ENCODE measurements around the gene PRKAR1A. TPM values are rescaled to one million over a fixed set of nuclear protein-coding genes. Genes with fewer than 3 reads are reported as not detected.
"Not testable (repeated sequence)": the region's sequence is repeated elsewhere in the genome, so short reads cannot be mapped to it uniquely, and the experiment has no call there.

The PRKAR1A gene
- total RNA-seq, 4 donors from 2014 or later, result 267 to 390 (median 347) TPM

GRCh38 chr17:68514831-68515635 is 2.8 kb downstream of the PRKAR1A start:
- H3K27ac ChIP-seq, result peak overlapping the region in 3 of 4 donors; percentile 41 to 99 (median 98)
- H3K36me3 ChIP-seq, result peaks cover 0 to 45% of the 10 kb centered on the region in 2 donors
- H3K9me3 ChIP-seq, result no peaks in the 10 kb centered on the region
- 20 to 35% methylated on average over 7 to 15 of the region's 15 CpGs for WGBS, 2 donors (ENCODE audit: low coverage in 1 of 2)
- peak overlapping the region in 1 of 2 donors; percentile 98 for H3K4me3 ChIP-seq
- no peaks in the 10 kb centered on the region for H3K27me3 ChIP-seq
- no peak for TF ChIP-seq CTCF (IDR thresholded peaks at IDR 0.05)
- TF ChIP-seq POLR2AphosphoS5 (IDR thresholded peaks at IDR 0.05), result no peak
- TF ChIP-seq POLR2A (IDR thresholded peaks at IDR 0.05), result no peak
- no peak for TF ChIP-seq EP300 (IDR thresholded peaks at IDR 0.05)
- peaks cover 7 to 72% (median 7%) of the 10 kb centered on the region in 3 donors for H3K4me1 ChIP-seq
- ATAC-seq, result no peak

- Histone ChIP-seq H3K27ac (no peak overlapping the region), H3K4me3 (no peak overlapping the region), H3K9me3 (no peaks in the 10 kb centered on the region), H3K4me1 (peaks cover 3 to 82% (median 7%) of the 10 kb centered on the region in 3 donors), H3K36me3 (peaks cover 0 to 55% of the 10 kb centered on the region in 2 donors), H3K27me3 (no peaks in the 10 kb centered on the region)
- ATAC-seq, result no peak
- 75 to 82% methylated on average over 1 of the region's 1 CpG for WGBS, 2 donors (ENCODE audit: low coverage in 1 of 2)
- TF ChIP-seq POLR2A (IDR thresholded peaks at IDR 0.05) (no peak), POLR2AphosphoS5 (IDR thresholded peaks at IDR 0.05) (no peak), CTCF (IDR thresholded peaks at IDR 0.05) (no peak), EP300 (IDR thresholded peaks at IDR 0.05) (no peak)
Measured at GRCh38 chr17:68516732-68517131, 4.5 kb downstream of the PRKAR1A start.

GRCh38 chr17:68517605-68518004 is 5.4 kb downstream of the PRKAR1A start:
- H3K36me3 ChIP-seq, result peaks cover 0 to 60% of the 10 kb centered on the region in 2 donors
- H3K4me1 ChIP-seq, result peaks cover 6 to 91% (median 10%) of the 10 kb centered on the region in 3 donors
- not testable (repeated sequence) for H3K27me3 ChIP-seq, H3K9me3 ChIP-seq, H3K27ac ChIP-seq, H3K4me3 ChIP-seq, ATAC-seq
- 80% methylated on average over 2 of the region's 3 CpGs; no CpG with 5 or more reads in 1 of the 2 donors for WGBS, 2 donors (ENCODE audit: low coverage in 1 of 2)

GRCh38 chr17:68518063-68518815 is 6.0 kb downstream of the PRKAR1A start:
- WGBS, 2 donors (ENCODE audit: low coverage in 1 of 2), result 87 to 89% methylated on average over 1 to 8 of the region's 9 CpGs

GRCh38 chr17:68519051-68519450 is 6.8 kb downstream of the PRKAR1A start:
- peaks cover 3 to 97% (median 13%) of the 10 kb centered on the region in 3 donors for H3K4me1 ChIP-seq
- not testable (repeated sequence) for H3K4me3 ChIP-seq, H3K9me3 ChIP-seq, H3K27ac ChIP-seq, ATAC-seq, H3K27me3 ChIP-seq
- peaks cover 0 to 74% of the 10 kb centered on the region in 2 donors for H3K36me3 ChIP-seq
- WGBS, 2 donors (ENCODE audit: low coverage in 1 of 2), result 56 to 100% methylated on average over 3 of the region's 3 CpGs

More at GRCh38 chr17:68518063-68518815, 6.0 kb downstream of the PRKAR1A start:
- H3K36me3 ChIP-seq, result peaks cover 0 to 66% of the 10 kb centered on the region in 2 donors
- H3K4me3 ChIP-seq, result no peak overlapping the region
- no peak for ATAC-seq
- TF ChIP-seq CTCF (IDR thresholded peaks at IDR 0.05) (no peak), POLR2AphosphoS5 (IDR thresholded peaks at IDR 0.05) (no peak), POLR2A (IDR thresholded peaks at IDR 0.05) (no peak), EP300 (IDR thresholded peaks at IDR 0.05) (no peak)
- H3K27me3 ChIP-seq, result no peaks in the 10 kb centered on the region
- no peaks in the 10 kb centered on the region for H3K9me3 ChIP-seq
- peaks cover 6 to 97% (median 12%) of the 10 kb centered on the region in 3 donors for H3K4me1 ChIP-seq
- no peak overlapping the region for H3K27ac ChIP-seq

Data from gastroesophageal sphincter (tissue), 4 donors.